Hepatocyte (in vitro differentiated cells): Measurements from ENCODE around the gene RAB29.

Experiments
- CTCF ChIP-seq: fragments of 200-600 bp; sonication (generic); IDR thresholded peaks from 2 replicates; pipeline ENCODE4 v1.5.1; 2016; ENCODE audit warnings: antibody characterized with exemption, mild to moderate bottlenecking; ENCODE audit not compliant: poor library complexity
- EZH2 ChIP-seq: fragments of 200-600 bp; sonication (generic); IDR thresholded peaks from 2 replicates; pipeline ENCODE4 v1.6.1; 2016; ENCODE audit warnings: antibody characterized with exemption, mild to moderate bottlenecking, borderline replicate concordance

- TF ChIP-seq CTCF: no peak
- TF ChIP-seq EZH2: no peak
Observed at GRCh38 chr1:205809942-205810345, 34.7 kb upstream of the RAB29 start.
